WTC11 (cell line): ENCODE data around the gene RFX3. TPM values are rescaled to one million over a fixed set of nuclear protein-coding genes. Genes with fewer than 3 reads are reported as not detected.
A peak's percentile ranks its signal among the peaks of the same experiment; 100 is the strongest.

Experiments used
- ATAC-seq: fragments of 200-7000 bp; cut with Tn5 transposase; 2 replicates; pipeline ENCODE4 v1.10.0; 2021; ENCODE audit warnings: mild to moderate bottlenecking, moderate library complexity
- CTCF ChIA-PET: fragments of 300-600 bp; sonication (Branson Sonifier 250); formaldehyde crosslinking; loops from one replicate; lab custom pipeline; 2021; ENCODE audit warnings: antibody characterized with exemption; lab: Charles Lee
- POLR2A ChIA-PET: fragments of 350-600 bp; sonication (Branson Sonifier 250); formaldehyde crosslinking; loops from one replicate; lab custom pipeline; 2021; ENCODE audit warnings: antibody characterized with exemption; lab: Charles Lee
- DNase-seq: peaks from one replicate; pipeline ENCODE4 v3.0.0; 2021; ENCODE audit warnings: low spot score
- H3K27ac Mint-ChIP-seq: 2 replicates; pipeline ENCODE4 v1.8.0; 2021; ENCODE audit warnings: mixed read lengths
- H3K27me3 Mint-ChIP-seq: 2 replicates; pipeline ENCODE4 v1.8.0; 2021; ENCODE audit warnings: low read depth, mild to moderate bottlenecking, moderate library complexity, mixed read lengths
- H3K36me3 Mint-ChIP-seq: 2 replicates; pipeline ENCODE4 v1.8.0; 2021; ENCODE audit warnings: mixed read lengths
- H3K4me1 Mint-ChIP-seq: 2 replicates; pipeline ENCODE4 v1.8.0; 2022; ENCODE audit warnings: mixed read lengths
- H3K4me3 Mint-ChIP-seq: 2 replicates; pipeline ENCODE4 v1.8.0; 2021; ENCODE audit warnings: mild to moderate bottlenecking, moderate library complexity, mixed read lengths
- H3K9me3 Mint-ChIP-seq: 2 replicates; pipeline ENCODE4 v1.8.0; 2021; ENCODE audit warnings: mixed read lengths
- ESRRA ChIP-seq: sonication (generic); formaldehyde crosslinking; IDR thresholded peaks from 2 replicates; pipeline ENCODE4 v1.8.1; 2022; ENCODE audit warnings: mild to moderate bottlenecking, missing genetic modification reagents, borderline replicate concordance
- ETV6 ChIP-seq: sonication (generic); formaldehyde crosslinking; IDR thresholded peaks from 2 replicates; pipeline ENCODE4 v1.8.1; 2022; ENCODE audit warnings: mild to moderate bottlenecking, missing genetic modification reagents
- GABPB1 ChIP-seq: sonication (generic); formaldehyde crosslinking; IDR thresholded peaks from 2 replicates; pipeline ENCODE4 v1.8.1; 2023; ENCODE audit warnings: mild to moderate bottlenecking, missing genetic modification reagents
- HMGA2 ChIP-seq: fragments of 250-450 bp; sonication (Bioruptor Pico); IDR thresholded peaks from 2 replicates; pipeline ENCODE4 v1.4.0; 2021; ENCODE audit warnings: mild to moderate bottlenecking, moderate library complexity
- IRF2 ChIP-seq: sonication (generic); formaldehyde crosslinking; IDR thresholded peaks from 2 replicates; pipeline ENCODE4 v1.8.0; 2022; ENCODE audit warnings: low read depth, missing genetic modification reagents, borderline replicate concordance
- NFE2L1 ChIP-seq: sonication (generic); formaldehyde crosslinking; IDR thresholded peaks from 2 replicates; pipeline ENCODE4 v1.8.1; 2023; ENCODE audit warnings: missing genetic modification reagents
- NR3C1 ChIP-seq: sonication (generic); formaldehyde crosslinking; conservative IDR thresholded peaks from 2 replicates; pipeline ENCODE4 v1.8.1; 2023; ENCODE audit warnings: low read depth, mild to moderate bottlenecking, missing genetic modification reagents
- OVOL2 ChIP-seq: fragments of 250-450 bp; sonication (Bioruptor Pico); IDR thresholded peaks from 2 replicates; pipeline ENCODE4 v1.9.0; 2021; ENCODE audit warnings: mild to moderate bottlenecking, borderline replicate concordance
- PRRX2 ChIP-seq: fragments of 250-450 bp; sonication (Bioruptor Pico); IDR thresholded peaks from 2 replicates; pipeline ENCODE4 v1.8.0; 2021; ENCODE audit warnings: mild to moderate bottlenecking
- SMAD3 ChIP-seq: sonication (generic); formaldehyde crosslinking; IDR thresholded peaks from 2 replicates; pipeline ENCODE4 v1.8.0; 2022; ENCODE audit warnings: missing genetic modification reagents, mild to moderate bottlenecking, borderline replicate concordance
- SMAD4 ChIP-seq: sonication (generic); formaldehyde crosslinking; IDR thresholded peaks from 2 replicates; pipeline ENCODE4 v1.8.0; 2022; ENCODE audit warnings: mild to moderate bottlenecking, missing genetic modification reagents
- SOX15 ChIP-seq: fragments of 250-450 bp; sonication (Bioruptor Pico); IDR thresholded peaks from 2 replicates; pipeline ENCODE4 v1.9.0; 2021; ENCODE audit warnings: mild to moderate bottlenecking
- TEAD1 ChIP-seq: sonication (generic); formaldehyde crosslinking; IDR thresholded peaks from 2 replicates; pipeline ENCODE4 v1.8.0; 2022; ENCODE audit warnings: mild to moderate bottlenecking, missing genetic modification reagents
- TEAD4 ChIP-seq: sonication (generic); formaldehyde crosslinking; IDR thresholded peaks from 2 replicates; pipeline ENCODE4 v1.8.0; 2022; ENCODE audit warnings: mild to moderate bottlenecking, missing genetic modification reagents
- ZNF232 ChIP-seq: sonication (generic); formaldehyde crosslinking; IDR thresholded peaks from 2 replicates; pipeline ENCODE4 v1.8.0; 2022; ENCODE audit warnings: mild to moderate bottlenecking, missing genetic modification reagents
- ZNF317 ChIP-seq: sonication (generic); formaldehyde crosslinking; IDR thresholded peaks from 2 replicates; pipeline ENCODE4 v1.8.1; 2023; ENCODE audit warnings: low read depth, mild to moderate bottlenecking, moderate library complexity, missing genetic modification reagents, borderline replicate concordance
- ZNF396 ChIP-seq: fragments of 250-450 bp; sonication (Bioruptor Pico); IDR thresholded peaks from 2 replicates; pipeline ENCODE4 v1.8.0; 2021; ENCODE audit warnings: mild to moderate bottlenecking, moderate library complexity, borderline replicate concordance
- ZNF423 ChIP-seq: fragments of 250-450 bp; sonication (Bioruptor Pico); IDR thresholded peaks from 2 replicates; pipeline ENCODE4 v2.1.2; 2022; ENCODE audit warnings: mild to moderate bottlenecking, moderate library complexity
- ZNF671 ChIP-seq: fragments of 250-450 bp; sonication (Bioruptor Pico); IDR thresholded peaks from 2 replicates; pipeline ENCODE4 v1.8.0; 2021; ENCODE audit warnings: mild to moderate bottlenecking
- total RNA-seq: library from RNA; stranded (reverse); gene quantifications from 3 replicates; pipeline ENCODE4 v1.2.3, GENCODE V29; 2021
- TF ChIP-seq, protein P1 (sequence below): fragments of 250-450 bp; sonication (Bioruptor Pico); IDR thresholded peaks from 2 replicates; pipeline ENCODE4 v1.9.0; 2021; ENCODE audit warnings: moderate library complexity, mild to moderate bottlenecking, inconsistent platforms, borderline replicate concordance
- TF ChIP-seq, protein P2 (sequence below): sonication (generic); formaldehyde crosslinking; IDR thresholded peaks from 2 replicates; pipeline ENCODE4 v1.8.1; 2023; ENCODE audit warnings: mild to moderate bottlenecking, missing genetic modification reagents
- TF ChIP-seq, protein P3 (sequence below): sonication (generic); formaldehyde crosslinking; IDR thresholded peaks from 2 replicates; pipeline ENCODE4 v1.8.0; 2022; ENCODE audit warnings: mild to moderate bottlenecking, missing genetic modification reagents
- TF ChIP-seq, protein P4 (sequence below): sonication (generic); formaldehyde crosslinking; IDR thresholded peaks from 2 replicates; pipeline ENCODE4 v1.8.1; 2023; ENCODE audit warnings: mild to moderate bottlenecking, missing genetic modification reagents
- TF ChIP-seq, protein P5 (sequence below): sonication (generic); formaldehyde crosslinking; IDR thresholded peaks from 2 replicates; pipeline ENCODE4 v1.8.0; 2022; ENCODE audit warnings: mild to moderate bottlenecking, missing genetic modification reagents
- TF ChIP-seq, protein P6 (sequence below): sonication (generic); formaldehyde crosslinking; IDR thresholded peaks from 2 replicates; pipeline ENCODE4 v1.8.1; 2023; ENCODE audit warnings: mild to moderate bottlenecking, missing genetic modification reagents, moderate library complexity
- TF ChIP-seq, protein P7 (sequence below): fragments of 250-450 bp; sonication (Bioruptor Pico); IDR thresholded peaks from 2 replicates; pipeline ENCODE4 v1.8.0; 2021; ENCODE audit warnings: mild to moderate bottlenecking
- TF ChIP-seq, protein P8 (sequence below): sonication (generic); formaldehyde crosslinking; IDR thresholded peaks from 2 replicates; pipeline ENCODE4 v1.8.0; 2023; ENCODE audit warnings: missing genetic modification reagents
- TF ChIP-seq, protein P9 (sequence below): sonication (generic); formaldehyde crosslinking; IDR thresholded peaks from 2 replicates; pipeline ENCODE4 v1.8.1; 2023; ENCODE audit warnings: mild to moderate bottlenecking, missing genetic modification reagents, moderate library complexity

Gene RFX3
- total RNA-seq, 1 experiment from 2014 or later = 13.7 TPM

DNA sequence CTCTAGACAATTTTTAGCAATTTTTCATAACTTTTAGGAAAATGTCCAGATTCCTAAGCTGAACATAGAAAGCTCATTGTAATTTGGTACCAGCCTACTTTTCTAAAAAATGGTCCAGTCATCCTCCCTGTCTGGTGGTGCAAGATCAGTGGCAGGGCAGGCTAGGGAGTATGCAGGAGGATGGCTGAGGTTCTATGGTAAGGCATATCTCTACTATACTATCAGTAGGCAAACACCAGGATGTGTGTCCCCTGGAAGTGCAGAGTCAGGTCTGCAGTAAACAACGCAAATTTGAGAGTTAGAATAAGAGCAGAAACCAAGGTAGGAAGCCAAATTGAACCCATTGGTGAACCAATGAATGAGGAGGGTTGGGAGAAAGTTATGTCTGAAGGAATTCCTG lies 22.8 kb upstream of the RFX3 start:
- DNase-seq (no peak), ATAC-seq (no peak)
- Mint-ChIP-seq H3K4me1 (no peaks in the 10 kb centered on the region), H3K36me3 (no peaks in the 10 kb centered on the region), H3K27me3 (no peaks in the 10 kb centered on the region), H3K27ac (no peak overlapping the region), H3K4me3 (no peak overlapping the region), H3K9me3 (no peaks in the 10 kb centered on the region)
- no peak for TF ChIP-seq ZNF396
- TF ChIP-seq NR3C1 = no peak
- TF ChIP-seq ESRRA = no peak
- TF ChIP-seq, protein P1, sequence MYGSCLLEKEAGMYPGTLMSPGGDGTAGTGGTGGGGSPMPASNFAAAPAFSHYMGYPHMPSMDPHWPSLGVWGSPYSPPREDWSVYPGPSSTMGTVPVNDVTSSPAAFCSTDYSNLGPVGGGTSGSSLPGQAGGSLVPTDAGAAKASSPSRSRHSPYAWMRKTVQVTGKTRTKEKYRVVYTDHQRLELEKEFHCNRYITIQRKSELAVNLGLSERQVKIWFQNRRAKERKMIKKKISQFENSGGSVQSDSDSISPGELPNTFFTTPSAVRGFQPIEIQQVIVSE = no peak
- TF ChIP-seq, protein P2, sequence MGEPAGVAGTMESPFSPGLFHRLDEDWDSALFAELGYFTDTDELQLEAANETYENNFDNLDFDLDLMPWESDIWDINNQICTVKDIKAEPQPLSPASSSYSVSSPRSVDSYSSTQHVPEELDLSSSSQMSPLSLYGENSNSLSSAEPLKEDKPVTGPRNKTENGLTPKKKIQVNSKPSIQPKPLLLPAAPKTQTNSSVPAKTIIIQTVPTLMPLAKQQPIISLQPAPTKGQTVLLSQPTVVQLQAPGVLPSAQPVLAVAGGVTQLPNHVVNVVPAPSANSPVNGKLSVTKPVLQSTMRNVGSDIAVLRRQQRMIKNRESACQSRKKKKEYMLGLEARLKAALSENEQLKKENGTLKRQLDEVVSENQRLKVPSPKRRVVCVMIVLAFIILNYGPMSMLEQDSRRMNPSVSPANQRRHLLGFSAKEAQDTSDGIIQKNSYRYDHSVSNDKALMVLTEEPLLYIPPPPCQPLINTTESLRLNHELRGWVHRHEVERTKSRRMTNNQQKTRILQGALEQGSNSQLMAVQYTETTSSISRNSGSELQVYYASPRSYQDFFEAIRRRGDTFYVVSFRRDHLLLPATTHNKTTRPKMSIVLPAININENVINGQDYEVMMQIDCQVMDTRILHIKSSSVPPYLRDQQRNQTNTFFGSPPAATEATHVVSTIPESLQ = no peak
- TF ChIP-seq TEAD4 (CRISPR knock-in tag) = no peak
- TF ChIP-seq SMAD3 = no peak
- no peak for TF ChIP-seq SMAD4
- TF ChIP-seq, protein P3, sequence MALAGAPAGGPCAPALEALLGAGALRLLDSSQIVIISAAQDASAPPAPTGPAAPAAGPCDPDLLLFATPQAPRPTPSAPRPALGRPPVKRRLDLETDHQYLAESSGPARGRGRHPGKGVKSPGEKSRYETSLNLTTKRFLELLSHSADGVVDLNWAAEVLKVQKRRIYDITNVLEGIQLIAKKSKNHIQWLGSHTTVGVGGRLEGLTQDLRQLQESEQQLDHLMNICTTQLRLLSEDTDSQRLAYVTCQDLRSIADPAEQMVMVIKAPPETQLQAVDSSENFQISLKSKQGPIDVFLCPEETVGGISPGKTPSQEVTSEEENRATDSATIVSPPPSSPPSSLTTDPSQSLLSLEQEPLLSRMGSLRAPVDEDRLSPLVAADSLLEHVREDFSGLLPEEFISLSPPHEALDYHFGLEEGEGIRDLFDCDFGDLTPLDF (CRISPR knock-in tag) = no peak
- no peak for TF ChIP-seq SOX15 (CRISPR knock-in tag)
- TF ChIP-seq NFE2L1 (CRISPR knock-in tag) = no peak
- TF ChIP-seq ZNF232 (CRISPR knock-in tag) = no peak
- TF ChIP-seq TEAD1 = no peak
- TF ChIP-seq, protein P4, sequence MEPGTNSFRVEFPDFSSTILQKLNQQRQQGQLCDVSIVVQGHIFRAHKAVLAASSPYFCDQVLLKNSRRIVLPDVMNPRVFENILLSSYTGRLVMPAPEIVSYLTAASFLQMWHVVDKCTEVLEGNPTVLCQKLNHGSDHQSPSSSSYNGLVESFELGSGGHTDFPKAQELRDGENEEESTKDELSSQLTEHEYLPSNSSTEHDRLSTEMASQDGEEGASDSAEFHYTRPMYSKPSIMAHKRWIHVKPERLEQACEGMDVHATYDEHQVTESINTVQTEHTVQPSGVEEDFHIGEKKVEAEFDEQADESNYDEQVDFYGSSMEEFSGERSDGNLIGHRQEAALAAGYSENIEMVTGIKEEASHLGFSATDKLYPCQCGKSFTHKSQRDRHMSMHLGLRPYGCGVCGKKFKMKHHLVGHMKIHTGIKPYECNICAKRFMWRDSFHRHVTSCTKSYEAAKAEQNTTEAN (CRISPR knock-in tag) = no peak
- TF ChIP-seq PRRX2 (CRISPR knock-in tag) = no peak
- no peak for TF ChIP-seq HMGA2 (CRISPR knock-in tag)
- no peak for TF ChIP-seq ZNF317
- TF ChIP-seq, protein P5, sequence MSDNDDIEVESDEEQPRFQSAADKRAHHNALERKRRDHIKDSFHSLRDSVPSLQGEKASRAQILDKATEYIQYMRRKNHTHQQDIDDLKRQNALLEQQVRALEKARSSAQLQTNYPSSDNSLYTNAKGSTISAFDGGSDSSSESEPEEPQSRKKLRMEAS = no peak
- CTCF ChIA-PET = no interaction called here
- POLR2A ChIA-PET = interaction anchor here (1.4 kb wide), 1 partner anchor 22 kb away, joined by 4 read pairs; no protein-coding TSS in a partner anchor

DNA sequence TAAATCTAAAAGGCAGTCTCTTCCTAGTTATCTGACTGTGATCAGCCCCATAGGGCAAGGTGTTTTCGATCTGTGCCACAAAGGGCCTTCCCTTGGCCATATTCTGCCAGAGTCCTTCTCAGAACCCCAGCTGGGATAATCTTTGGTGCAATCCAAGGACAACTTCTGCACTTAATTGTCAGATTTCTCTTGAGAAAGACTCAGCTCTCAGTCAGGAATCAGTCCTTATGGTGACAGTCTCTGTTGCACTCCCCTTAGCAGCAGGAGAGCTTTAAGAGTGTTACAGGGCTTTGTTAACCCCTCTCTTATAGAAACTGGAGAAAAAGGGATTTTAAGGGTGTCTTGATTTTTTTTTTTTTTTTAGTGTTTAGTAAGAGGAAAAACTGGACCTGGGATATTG lies 15.4 kb upstream of the RFX3 start:
- Mint-ChIP-seq H3K36me3 (no peaks in the 10 kb centered on the region), H3K4me1 (peaks cover 4% of the 10 kb centered on the region; the same call in 1 of the 2 replicates), H3K27ac (peak overlapping the region; percentile 77; the same call in 1 of the 2 replicates), H3K27me3 (no peaks in the 10 kb centered on the region), H3K4me3 (no peak overlapping the region), H3K9me3 (no peaks in the 10 kb centered on the region; the same call in 1 of the 2 replicates)
- ATAC-seq (peak; percentile 36; the same call in 1 of the 2 replicates), DNase-seq (no peak)
- CTCF ChIA-PET = interaction anchor here (1.1 kb wide), 1 partner anchor 14 kb away, joined by 3 read pairs; no protein-coding TSS in a partner anchor
- POLR2A ChIA-PET = interaction anchor here (0.6 to 1.4 kb wide), 3 partner anchors 11 to 533 kb away, joined by 3 to 5 read pairs (median 3); no protein-coding TSS in a partner anchor
- TF ChIP-seq ZNF423 (CRISPR knock-in tag) = no peak
- TF ChIP-seq NFE2L1 (CRISPR knock-in tag) = no peak
- TF ChIP-seq, protein P6, sequence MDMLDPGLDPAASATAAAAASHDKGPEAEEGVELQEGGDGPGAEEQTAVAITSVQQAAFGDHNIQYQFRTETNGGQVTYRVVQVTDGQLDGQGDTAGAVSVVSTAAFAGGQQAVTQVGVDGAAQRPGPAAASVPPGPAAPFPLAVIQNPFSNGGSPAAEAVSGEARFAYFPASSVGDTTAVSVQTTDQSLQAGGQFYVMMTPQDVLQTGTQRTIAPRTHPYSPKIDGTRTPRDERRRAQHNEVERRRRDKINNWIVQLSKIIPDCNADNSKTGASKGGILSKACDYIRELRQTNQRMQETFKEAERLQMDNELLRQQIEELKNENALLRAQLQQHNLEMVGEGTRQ (CRISPR knock-in tag) = no peak
- no peak for TF ChIP-seq ETV6 (CRISPR knock-in tag)
- no peak for TF ChIP-seq ZNF671 (CRISPR knock-in tag)
- TF ChIP-seq, protein P7, sequence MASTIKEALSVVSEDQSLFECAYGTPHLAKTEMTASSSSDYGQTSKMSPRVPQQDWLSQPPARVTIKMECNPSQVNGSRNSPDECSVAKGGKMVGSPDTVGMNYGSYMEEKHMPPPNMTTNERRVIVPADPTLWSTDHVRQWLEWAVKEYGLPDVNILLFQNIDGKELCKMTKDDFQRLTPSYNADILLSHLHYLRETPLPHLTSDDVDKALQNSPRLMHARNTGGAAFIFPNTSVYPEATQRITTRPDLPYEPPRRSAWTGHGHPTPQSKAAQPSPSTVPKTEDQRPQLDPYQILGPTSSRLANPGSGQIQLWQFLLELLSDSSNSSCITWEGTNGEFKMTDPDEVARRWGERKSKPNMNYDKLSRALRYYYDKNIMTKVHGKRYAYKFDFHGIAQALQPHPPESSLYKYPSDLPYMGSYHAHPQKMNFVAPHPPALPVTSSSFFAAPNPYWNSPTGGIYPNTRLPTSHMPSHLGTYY (CRISPR knock-in tag) = no peak
- no peak for TF ChIP-seq GABPB1 (CRISPR knock-in tag)
- TF ChIP-seq, protein P8, sequence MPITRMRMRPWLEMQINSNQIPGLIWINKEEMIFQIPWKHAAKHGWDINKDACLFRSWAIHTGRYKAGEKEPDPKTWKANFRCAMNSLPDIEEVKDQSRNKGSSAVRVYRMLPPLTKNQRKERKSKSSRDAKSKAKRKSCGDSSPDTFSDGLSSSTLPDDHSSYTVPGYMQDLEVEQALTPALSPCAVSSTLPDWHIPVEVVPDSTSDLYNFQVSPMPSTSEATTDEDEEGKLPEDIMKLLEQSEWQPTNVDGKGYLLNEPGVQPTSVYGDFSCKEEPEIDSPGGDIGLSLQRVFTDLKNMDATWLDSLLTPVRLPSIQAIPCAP (CRISPR knock-in tag) = no peak
- no peak for TF ChIP-seq ZNF232 (CRISPR knock-in tag)
- no peak for TF ChIP-seq ZNF396
- TF ChIP-seq OVOL2 = no peak
- TF ChIP-seq, protein P9, sequence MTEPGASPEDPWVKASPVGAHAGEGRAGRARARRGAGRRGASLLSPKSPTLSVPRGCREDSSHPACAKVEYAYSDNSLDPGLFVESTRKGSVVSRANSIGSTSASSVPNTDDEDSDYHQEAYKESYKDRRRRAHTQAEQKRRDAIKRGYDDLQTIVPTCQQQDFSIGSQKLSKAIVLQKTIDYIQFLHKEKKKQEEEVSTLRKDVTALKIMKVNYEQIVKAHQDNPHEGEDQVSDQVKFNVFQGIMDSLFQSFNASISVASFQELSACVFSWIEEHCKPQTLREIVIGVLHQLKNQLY (CRISPR knock-in tag) = no peak
- TF ChIP-seq HMGA2 (CRISPR knock-in tag) = no peak
- TF ChIP-seq IRF2 = no peak
